H9 (cell line): ENCODE measurements around the gene SH2D6. TPM values are rescaled to one million over a fixed set of nuclear protein-coding genes. Genes with fewer than 3 reads are reported as not detected.

Source experiments
- DNase-seq: peaks from one replicate; pipeline ENCODE4 v3.0.0-alpha.2; 2017
- H2AFZ ChIP-seq: one replicate; pipeline ENCODE4 v1.6.1; 2013; ENCODE audit warnings: mild to moderate bottlenecking, low read length, control low read depth, moderate library complexity
- H2AK5ac ChIP-seq: 2 replicates; pipeline ENCODE4 v1.6.1; 2013; ENCODE audit warnings: low read length, control low read depth, mixed read lengths; ENCODE audit not compliant: insufficient read length
- H2BK120ac ChIP-seq: one replicate; pipeline ENCODE4 v1.6.1; 2013; ENCODE audit warnings: low read depth, mild to moderate bottlenecking, low read length, control low read depth, inconsistent platforms; ENCODE audit not compliant: poor library complexity, severe bottlenecking
- H2BK12ac ChIP-seq: 2 replicates; pipeline ENCODE4 v1.6.1; 2013; ENCODE audit warnings: low read length, control low read depth, mixed read lengths, low read depth; ENCODE audit not compliant: insufficient read length
- H2BK15ac ChIP-seq: 2 replicates; pipeline ENCODE4 v1.6.1; 2013; ENCODE audit warnings: low read depth, low read length, control low read depth
- H2BK20ac ChIP-seq: one replicate; pipeline ENCODE4 v1.6.1; 2013; ENCODE audit warnings: low read depth, mild to moderate bottlenecking, low read length, control low read depth, inconsistent platforms; ENCODE audit not compliant: poor library complexity, severe bottlenecking
- H2BK5ac ChIP-seq: 2 replicates; pipeline ENCODE4 v1.6.1; 2013; ENCODE audit warnings: low read length, control low read depth, mixed read lengths; ENCODE audit not compliant: insufficient read length
- H3K14ac ChIP-seq: 2 replicates; pipeline ENCODE4 v1.6.1; 2013; ENCODE audit warnings: low read length, control low read depth; ENCODE audit not compliant: insufficient read depth
- H3K18ac ChIP-seq: 2 replicates; pipeline ENCODE4 v1.6.1; 2013; ENCODE audit warnings: low read depth, mild to moderate bottlenecking, mixed read lengths, low read length, control low read depth; ENCODE audit not compliant: insufficient read length
- H3K23ac ChIP-seq: 2 replicates; pipeline ENCODE4 v1.6.1; 2013; ENCODE audit warnings: low read length, control low read depth, mixed read lengths, low read depth; ENCODE audit not compliant: insufficient read length
- H3K23me2 ChIP-seq: 2 replicates; pipeline ENCODE4 v1.6.1; 2013; ENCODE audit warnings: low read depth, mild to moderate bottlenecking, mixed read lengths, low read length, control low read depth; ENCODE audit not compliant: insufficient read length, poor library complexity, severe bottlenecking
- H3K27ac ChIP-seq: 2 replicates; pipeline ENCODE4 v1.5.1; 2013; ENCODE audit warnings: low read length, control low read depth, mixed read lengths, low read depth; ENCODE audit not compliant: insufficient read length
- H3K27me3 ChIP-seq: 2 replicates; pipeline ENCODE4 v1.6.1; 2013; ENCODE audit warnings: low read length, control low read depth, inconsistent platforms; ENCODE audit not compliant: insufficient read depth
- H3K4ac ChIP-seq: 2 replicates; pipeline ENCODE4 v1.6.1; 2013; ENCODE audit warnings: low read depth, mild to moderate bottlenecking, control low read depth, inconsistent platforms, low read length, moderate library complexity
- H3K4me1 ChIP-seq: 2 replicates; pipeline ENCODE4 v1.6.1; 2013; ENCODE audit warnings: low read length, control low read depth, inconsistent platforms; ENCODE audit not compliant: insufficient read depth
- H3K4me2 ChIP-seq: 2 replicates; pipeline ENCODE4 v1.6.1; 2013; ENCODE audit warnings: low read length, control low read depth, mixed read lengths; ENCODE audit not compliant: insufficient read length, insufficient read depth
- H3K56ac ChIP-seq: 2 replicates; pipeline ENCODE4 v1.6.1; 2013; ENCODE audit warnings: low read depth, mild to moderate bottlenecking, mixed read lengths, low read length, control low read depth; ENCODE audit not compliant: insufficient read length
- H3K79me1 ChIP-seq: 2 replicates; pipeline ENCODE4 v1.6.1; 2013; ENCODE audit warnings: low read depth, mild to moderate bottlenecking, moderate library complexity, low read length, control low read depth, inconsistent platforms; ENCODE audit not compliant: insufficient read depth, poor library complexity, severe bottlenecking
- H3K79me2 ChIP-seq: 2 replicates; pipeline ENCODE4 v1.6.1; 2013; ENCODE audit warnings: low read length, control low read depth, inconsistent platforms; ENCODE audit not compliant: insufficient read depth
- H3K9ac ChIP-seq: 2 replicates; pipeline ENCODE4 v1.6.1; 2013; ENCODE audit warnings: low read length, control low read depth, mixed read lengths; ENCODE audit not compliant: insufficient read length; ENCODE audit errors: extremely low read depth
- H3K9me3 ChIP-seq: one replicate; pipeline ENCODE4 v1.6.1; 2013; ENCODE audit warnings: low read depth, low read length, inconsistent platforms; ENCODE audit not compliant: control insufficient read depth
- H3T11ph ChIP-seq: one replicate; pipeline ENCODE4 v1.6.1; 2013; ENCODE audit warnings: mild to moderate bottlenecking, low read length, control low read depth, inconsistent platforms
- H4K20me1 ChIP-seq: one replicate; pipeline ENCODE4 v1.6.1; 2013; ENCODE audit not compliant: control insufficient read depth, insufficient read length, insufficient read depth
- H4K5ac ChIP-seq: 2 replicates; pipeline ENCODE4 v1.6.1; 2013; ENCODE audit warnings: low read depth, mild to moderate bottlenecking, mixed read lengths, low read length, control low read depth; ENCODE audit not compliant: insufficient read length
- H4K8ac ChIP-seq: replicated peaks from 2 replicates; pipeline ENCODE4 v1.6.1; 2013; ENCODE audit warnings: low read length, control low read depth, mixed read lengths, low read depth; ENCODE audit not compliant: insufficient read length
- H4K91ac ChIP-seq: 2 replicates; pipeline ENCODE4 v1.6.1; 2013; ENCODE audit warnings: low read depth, mild to moderate bottlenecking, moderate library complexity, mixed read lengths, low read length, control low read depth; ENCODE audit not compliant: insufficient read length
- H3K27ac Mint-ChIP-seq, 3 experiments: 2 replicates in 2 of 3; 3 replicates in 1 of 3; pipeline ENCODE4 v1.8.0; 2020 to 2021; ENCODE audit warnings: mixed read lengths in 3 of 3, mild to moderate bottlenecking in 1 of 3, moderate library complexity in 1 of 3
- H3K27me3 Mint-ChIP-seq: 2 replicates; pipeline ENCODE4 v1.8.0; 2021; ENCODE audit warnings: low read depth, mild to moderate bottlenecking, moderate library complexity, mixed read lengths
- H3K36me3 Mint-ChIP-seq, 3 experiments: 2 replicates in 2 of 3; 3 replicates in 1 of 3; pipeline ENCODE4 v1.8.0; 2020 to 2021; ENCODE audit warnings: low read depth in 3 of 3, mixed read lengths in 3 of 3; ENCODE audit not compliant: insufficient read depth in 1 of 3
- H3K4me1 Mint-ChIP-seq, 2 experiments: 2 replicates each; pipeline ENCODE4 v1.8.0; 2020; ENCODE audit warnings: mixed read lengths in 2 of 2
- H3K4me3 Mint-ChIP-seq, 2 experiments: 2 replicates in 1 of 2; 3 replicates in 1 of 2; pipeline ENCODE4 v1.8.0; 2020 to 2021; ENCODE audit warnings: mild to moderate bottlenecking in 2 of 2, mixed read lengths in 2 of 2, moderate library complexity in 1 of 2
- H3K9me3 Mint-ChIP-seq, 2 experiments: 2 replicates in 1 of 2; 3 replicates in 1 of 2; pipeline ENCODE4 v1.8.0; 2020; ENCODE audit warnings: mild to moderate bottlenecking in 2 of 2, mixed read lengths in 2 of 2, moderate library complexity in 1 of 2
- WGBS: extraction: QIAGEN DNeasy Blood & Tissue Kit; methylation state at CpG from one replicate; pipeline ENCODE4 v1.1.7; 2013; ENCODE audit warnings: missing lambda C conversion rate, low lambda C conversion rate, mixed read lengths; ENCODE audit not compliant: insufficient read length; ENCODE audit errors: extremely low coverage; 5-methylcytosine and 5-hydroxymethylcytosine counted together
- total RNA-seq: library from RNA; stranded (reverse); gene quantifications from 2 replicates; pipeline ENCODE4 v1.2.1, GENCODE V29; 2021
- TF ChIP-seq, protein P1 (sequence below): fragments of 200-600 bp; sonication (generic); conservative IDR thresholded peaks from 3 replicates; pipeline ENCODE4 v1.8.0; 2021; ENCODE audit warnings: antibody characterized with exemption, mild to moderate bottlenecking

The SH2D6 gene
- total RNA-seq, 1 experiment from 2014 or later = 0.61 TPM

- H3K79me2 ChIP-seq = no peaks in the 10 kb centered on the region
- no peak overlapping the region for H3K4me2 ChIP-seq
- H2BK15ac ChIP-seq = no peak overlapping the region
- WGBS = no CpG with 5 or more reads among the region's 16 CpGs
- H3T11ph ChIP-seq = no peak overlapping the region
- no peak overlapping the region for H2BK120ac ChIP-seq
- H3K9ac ChIP-seq = no peak overlapping the region
- Mint-ChIP-seq H3K4me3 (peak overlapping the region in 1 of 2 experiments; percentile 62; a peak in 2 of 5 replicates), H3K36me3 (no peaks in the 10 kb centered on the region), H3K4me1 (peaks cover 35 to 54% of the 10 kb centered on the region in 2 experiments), H3K27ac (peak overlapping the region in 1 of 3 experiments; percentile 55; a peak in 1 of 7 replicates), H3K27me3 (peaks cover 18% of the 10 kb centered on the region), H3K9me3 (no peaks in the 10 kb centered on the region; a peak in 2 of 5 replicates)
- H4K8ac ChIP-seq = no peak overlapping the region
- H4K20me1 ChIP-seq = no peaks in the 10 kb centered on the region
- no peak overlapping the region for H3K18ac ChIP-seq
- no peak overlapping the region for H2BK5ac ChIP-seq
- no peak overlapping the region for H2AFZ ChIP-seq
- no peaks in the 10 kb centered on the region; the same call in 1 of the 2 replicates for H3K27me3 ChIP-seq
- H4K91ac ChIP-seq = no peak overlapping the region
- H3K79me1 ChIP-seq = no peaks in the 10 kb centered on the region
- H3K4ac ChIP-seq = no peak overlapping the region
- no peaks in the 10 kb centered on the region for H3K9me3 ChIP-seq
- no peak overlapping the region for H2BK12ac ChIP-seq
- peaks cover 11% of the 10 kb centered on the region; the same call in 1 of the 2 replicates for H3K4me1 ChIP-seq
- H2AK5ac ChIP-seq = no peak overlapping the region
- H3K27ac ChIP-seq = no peak overlapping the region
- H3K23ac ChIP-seq = no peak overlapping the region
- DNase-seq = no peak
- H3K56ac ChIP-seq = no peak overlapping the region
- H4K5ac ChIP-seq = no peak overlapping the region
- no peak overlapping the region for H2BK20ac ChIP-seq
- TF ChIP-seq, protein P1, sequence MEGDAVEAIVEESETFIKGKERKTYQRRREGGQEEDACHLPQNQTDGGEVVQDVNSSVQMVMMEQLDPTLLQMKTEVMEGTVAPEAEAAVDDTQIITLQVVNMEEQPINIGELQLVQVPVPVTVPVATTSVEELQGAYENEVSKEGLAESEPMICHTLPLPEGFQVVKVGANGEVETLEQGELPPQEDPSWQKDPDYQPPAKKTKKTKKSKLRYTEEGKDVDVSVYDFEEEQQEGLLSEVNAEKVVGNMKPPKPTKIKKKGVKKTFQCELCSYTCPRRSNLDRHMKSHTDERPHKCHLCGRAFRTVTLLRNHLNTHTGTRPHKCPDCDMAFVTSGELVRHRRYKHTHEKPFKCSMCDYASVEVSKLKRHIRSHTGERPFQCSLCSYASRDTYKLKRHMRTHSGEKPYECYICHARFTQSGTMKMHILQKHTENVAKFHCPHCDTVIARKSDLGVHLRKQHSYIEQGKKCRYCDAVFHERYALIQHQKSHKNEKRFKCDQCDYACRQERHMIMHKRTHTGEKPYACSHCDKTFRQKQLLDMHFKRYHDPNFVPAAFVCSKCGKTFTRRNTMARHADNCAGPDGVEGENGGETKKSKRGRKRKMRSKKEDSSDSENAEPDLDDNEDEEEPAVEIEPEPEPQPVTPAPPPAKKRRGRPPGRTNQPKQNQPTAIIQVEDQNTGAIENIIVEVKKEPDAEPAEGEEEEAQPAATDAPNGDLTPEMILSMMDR = peak; percentile 51; the same call in 2 of the 3 replicates
- peaks cover 5% of the 10 kb centered on the region for H3K23me2 ChIP-seq
- no peak overlapping the region for H3K14ac ChIP-seq
Measured at GRCh38 chr2:85435981-85436835, 17.7 kb downstream of the SH2D6 start.
